ENCODE results near the gene NAPSA. TPM values are rescaled to one million over a fixed set of nuclear protein-coding genes. Genes with fewer than 3 reads are reported as not detected.

NAPSA gene
- total RNA-seq, 1 donor from 2014 or later: 2.3 TPM

DNA sequence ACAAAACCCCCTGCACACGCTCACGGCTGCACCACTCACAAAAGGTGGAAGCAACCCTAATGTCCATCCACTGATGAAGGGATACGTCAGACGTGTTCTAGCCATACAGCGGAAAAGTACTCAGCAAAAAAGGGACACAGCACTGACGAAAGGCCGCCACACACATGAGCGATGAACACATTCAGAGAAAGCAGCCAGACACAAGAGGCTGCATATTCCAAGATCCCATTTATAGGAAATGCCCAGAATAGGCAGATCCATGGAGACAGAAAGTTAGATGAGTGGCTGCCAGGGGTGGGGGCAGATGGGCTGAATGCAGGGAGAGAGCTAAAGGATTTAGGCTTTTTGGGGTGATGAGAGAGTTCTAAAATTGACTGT lies 22.4 kb upstream of the NAPSA start:
- Mint-ChIP-seq H3K36me3 (peaks cover 12% of the 10 kb centered on the region), H3K9me3 (no peaks in the 10 kb centered on the region), H3K4me3 (peak overlapping the region; percentile 65), H3K27me3 (no peaks in the 10 kb centered on the region), H3K4me1 (ENCODE audit: unreplicated experiment) (peaks cover 23% of the 10 kb centered on the region), H3K27ac (peak overlapping the region; percentile 66)
- DNase-seq (ENCODE audit: extremely low spot score, unreplicated experiment): no peak
- TF ChIP-seq, protein P1, sequence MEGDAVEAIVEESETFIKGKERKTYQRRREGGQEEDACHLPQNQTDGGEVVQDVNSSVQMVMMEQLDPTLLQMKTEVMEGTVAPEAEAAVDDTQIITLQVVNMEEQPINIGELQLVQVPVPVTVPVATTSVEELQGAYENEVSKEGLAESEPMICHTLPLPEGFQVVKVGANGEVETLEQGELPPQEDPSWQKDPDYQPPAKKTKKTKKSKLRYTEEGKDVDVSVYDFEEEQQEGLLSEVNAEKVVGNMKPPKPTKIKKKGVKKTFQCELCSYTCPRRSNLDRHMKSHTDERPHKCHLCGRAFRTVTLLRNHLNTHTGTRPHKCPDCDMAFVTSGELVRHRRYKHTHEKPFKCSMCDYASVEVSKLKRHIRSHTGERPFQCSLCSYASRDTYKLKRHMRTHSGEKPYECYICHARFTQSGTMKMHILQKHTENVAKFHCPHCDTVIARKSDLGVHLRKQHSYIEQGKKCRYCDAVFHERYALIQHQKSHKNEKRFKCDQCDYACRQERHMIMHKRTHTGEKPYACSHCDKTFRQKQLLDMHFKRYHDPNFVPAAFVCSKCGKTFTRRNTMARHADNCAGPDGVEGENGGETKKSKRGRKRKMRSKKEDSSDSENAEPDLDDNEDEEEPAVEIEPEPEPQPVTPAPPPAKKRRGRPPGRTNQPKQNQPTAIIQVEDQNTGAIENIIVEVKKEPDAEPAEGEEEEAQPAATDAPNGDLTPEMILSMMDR (conservative IDR thresholded peaks at IDR 0.05): no peak

DNA sequence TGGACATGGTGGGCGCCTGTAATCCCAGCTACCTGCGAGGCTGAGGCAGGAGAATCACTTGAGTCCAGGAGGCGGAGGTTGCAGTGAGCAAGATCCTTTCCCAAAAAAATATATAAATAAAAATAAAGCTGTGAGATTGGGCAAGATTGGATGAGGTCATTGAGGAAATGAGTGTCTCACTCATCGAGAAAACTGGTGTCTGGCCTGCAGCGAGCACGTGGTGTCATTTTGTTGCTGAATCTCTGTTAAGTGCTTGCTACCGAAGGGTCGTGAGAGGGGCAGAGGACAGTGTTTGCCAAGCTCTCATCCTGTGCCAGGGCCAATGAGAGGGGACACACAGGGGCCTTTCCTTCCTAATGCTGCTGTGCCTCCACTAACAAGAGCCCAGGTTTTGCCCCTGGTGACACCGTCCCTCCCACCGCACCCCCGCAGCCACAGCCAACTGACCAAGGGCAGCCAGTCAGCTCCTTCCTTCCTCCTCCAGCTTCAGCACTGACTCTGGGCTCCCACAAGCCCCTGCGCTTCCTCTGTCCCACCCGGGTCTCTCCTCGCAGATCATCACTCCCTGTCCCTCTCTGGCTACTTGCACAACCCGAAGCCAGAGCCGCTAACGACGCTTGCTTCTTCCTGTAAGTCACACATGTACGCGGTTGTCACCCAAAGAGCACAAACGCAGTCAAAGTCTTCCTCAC lies 21.9 kb upstream of the NAPSA start:
- peaks cover 10% of the 10 kb centered on the region for H3K36me3 Mint-ChIP-seq
- no peak for DNase-seq (ENCODE audit: extremely low spot score, unreplicated experiment)
- H3K27ac Mint-ChIP-seq: peak overlapping the region; percentile 66
- TF ChIP-seq, protein P1 (conservative IDR thresholded peaks at IDR 0.05): no peak
- H3K4me3 Mint-ChIP-seq: peak overlapping the region; percentile 65
- peaks cover 23% of the 10 kb centered on the region for H3K4me1 Mint-ChIP-seq (ENCODE audit: unreplicated experiment)
- H3K27me3 Mint-ChIP-seq: no peaks in the 10 kb centered on the region
- H3K9me3 Mint-ChIP-seq: no peaks in the 10 kb centered on the region

DNA sequence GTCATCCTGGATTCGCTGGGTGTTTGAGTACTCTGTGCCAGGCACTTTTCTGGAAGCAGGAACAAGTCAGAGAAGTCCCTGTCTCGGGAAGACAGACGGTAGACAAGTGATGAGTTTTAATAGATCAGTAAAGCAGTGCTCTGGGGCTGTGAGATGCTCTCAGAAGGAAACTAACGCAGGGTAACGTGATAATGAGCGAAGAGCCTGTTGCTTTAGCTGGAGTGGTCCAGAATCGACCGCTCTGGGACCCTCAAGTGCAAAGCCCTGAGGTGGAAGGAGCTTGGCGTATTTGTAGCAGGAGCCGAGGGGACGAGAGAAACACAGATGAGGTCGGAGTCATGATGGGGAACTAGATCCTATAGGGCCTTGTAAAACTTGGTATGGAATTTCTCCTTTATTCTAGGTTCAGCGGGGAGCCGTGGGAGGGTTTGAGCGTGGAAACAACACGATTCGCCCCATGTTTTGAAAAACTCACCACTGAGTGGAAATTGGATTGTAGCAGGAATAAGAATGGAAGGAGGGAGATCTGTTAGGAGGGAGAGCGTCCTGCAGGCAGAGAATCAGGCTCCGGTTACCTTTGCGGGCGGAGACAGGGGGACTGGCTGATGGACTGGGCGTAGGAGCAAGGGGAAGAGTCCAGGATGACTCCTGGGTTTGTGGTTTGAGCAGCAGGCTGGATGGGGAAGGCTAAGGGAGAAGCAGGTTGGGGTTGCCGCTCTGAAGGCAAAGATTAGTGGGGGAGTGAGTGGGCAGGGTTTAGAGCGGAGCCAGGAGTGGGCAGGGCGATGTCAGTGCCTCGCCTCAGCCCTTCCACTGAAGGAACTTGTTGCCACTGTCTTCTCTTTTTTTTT lies 19.5 kb upstream of the NAPSA start:
- no peak for DNase-seq (ENCODE audit: extremely low spot score, unreplicated experiment)
- H3K36me3 Mint-ChIP-seq: peaks cover 4% of the 10 kb centered on the region
- peak overlapping the region; percentile 97 for H3K27ac Mint-ChIP-seq
- no peaks in the 10 kb centered on the region for H3K27me3 Mint-ChIP-seq
- H3K4me1 Mint-ChIP-seq (ENCODE audit: unreplicated experiment): peaks cover 23% of the 10 kb centered on the region
- peak overlapping the region; percentile 98 for H3K4me3 Mint-ChIP-seq
- no peaks in the 10 kb centered on the region for H3K9me3 Mint-ChIP-seq
- TF ChIP-seq, protein P1 (conservative IDR thresholded peaks at IDR 0.05): no peak

DNA sequence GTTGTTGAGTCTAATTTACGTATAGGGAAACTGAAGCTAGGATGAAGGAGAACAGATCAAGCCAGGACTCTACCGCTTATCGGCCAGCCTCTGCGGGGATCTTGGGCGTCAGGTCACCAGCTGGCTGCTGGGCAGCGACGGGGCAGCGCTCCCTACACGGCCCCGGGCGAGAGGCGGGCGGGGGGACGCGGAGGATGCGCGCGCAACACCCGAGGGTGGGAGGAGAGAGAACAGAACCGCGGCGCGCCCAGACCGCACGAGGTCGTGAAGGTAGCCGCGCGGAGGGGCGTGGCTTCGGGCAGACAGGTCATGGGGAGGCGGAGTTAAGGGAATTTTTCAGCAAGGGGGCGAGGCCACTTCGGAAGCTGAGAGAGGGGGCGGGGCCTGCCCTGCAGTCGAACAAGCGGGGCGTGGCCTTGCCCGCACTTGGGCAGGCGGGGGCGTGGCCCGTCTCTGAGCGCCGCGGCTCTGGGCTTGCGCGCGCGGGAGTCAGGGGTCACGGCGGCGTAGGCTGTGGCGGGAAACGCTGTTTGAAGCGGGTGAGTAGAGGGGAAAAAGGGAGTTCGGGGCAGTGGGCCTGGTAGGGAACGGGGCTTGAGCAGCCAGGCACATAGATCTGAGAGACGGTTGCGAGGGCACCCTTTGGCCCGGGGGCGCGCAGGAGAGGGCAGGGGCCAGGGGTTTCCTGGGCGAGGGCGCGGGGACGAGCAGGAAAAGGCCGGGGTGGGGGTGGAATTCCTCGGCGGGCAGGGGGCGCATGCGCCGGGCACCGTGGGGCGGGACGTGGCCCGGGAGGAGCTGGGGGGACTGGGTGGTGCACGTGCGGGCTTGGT lies 18.6 kb upstream of the NAPSA start, which contains the start of gene POLD1:
TSS of gene POLD1 (plus strand) at position 496 of the 833 bp plus-strand sequence. CDS start 14,505 bp downstream, outside the sequence.
- H3K9me3 Mint-ChIP-seq: no peaks in the 10 kb centered on the region
- peaks cover 23% of the 10 kb centered on the region for H3K4me1 Mint-ChIP-seq (ENCODE audit: unreplicated experiment)
- TF ChIP-seq, protein P1 (conservative IDR thresholded peaks at IDR 0.05): no peak
- H3K36me3 Mint-ChIP-seq: peaks cover 8% of the 10 kb centered on the region
- DNase-seq (ENCODE audit: extremely low spot score, unreplicated experiment): peak; percentile 99
- peak within 1 kb of the TSS; percentile 98 for H3K4me3 Mint-ChIP-seq
- peak within 1 kb of the TSS; percentile 97 for H3K27ac Mint-ChIP-seq
- no peaks in the 10 kb centered on the region for H3K27me3 Mint-ChIP-seq
